OCI-LY3 (cell line): ENCODE measurements around the gene CADPS2.

Source experiments
- CTCF ChIP-seq: fragments of 200-600, 300-600 bp; sonication (generic); IDR thresholded peaks from 2 replicates; pipeline ENCODE4 v1.5.1; 2014; ENCODE audit warnings: antibody characterized with exemption, low read length, low read depth
- EZH2phosphoT487 ChIP-seq: fragments of 200-600 bp; shearing (Covaris generic); IDR thresholded peaks from 2 replicates; pipeline ENCODE4 v1.6.1; 2018; ENCODE audit warnings: antibody characterized with exemption, mixed run types, low read depth

- TF ChIP-seq EZH2phosphoT487 (no peak), CTCF (no peak)
Observed at GRCh38 chr7:122364761-122365280, 521.4 kb downstream of the CADPS2 start.
